Neural progenitor cell (in vitro differentiated cells): ENCODE data around the gene SETD3. TPM values are rescaled to one million over a fixed set of nuclear protein-coding genes. Genes with fewer than 3 reads are reported as not detected.

Experiments used
- DNase-seq: peaks from one replicate; pipeline ENCODE4 v3.0.0-alpha.2; 2016; ENCODE audit warnings: low spot score
- H2AFZ ChIP-seq: fragments of 200-600 bp; sonication (generic); replicated peaks from 2 replicates; pipeline ENCODE4 v1.6.1; 2016; ENCODE audit warnings: antibody characterized with exemption
- H3F3A ChIP-seq: fragments of 200-600 bp; sonication (generic); 2 replicates; pipeline ENCODE4 v1.6.1; 2016; ENCODE audit warnings: antibody characterized with exemption, low read depth
- H3K27ac ChIP-seq: fragments of 200-600 bp; sonication (generic); 2 replicates; pipeline ENCODE4 v1.5.1; 2016; ENCODE audit warnings: mild to moderate bottlenecking
- H3K27me3 ChIP-seq: fragments of 200-600 bp; sonication (generic); 2 replicates; pipeline ENCODE4 v1.6.1; 2016; ENCODE audit warnings: mild to moderate bottlenecking, moderate library complexity
- H3K36me3 ChIP-seq: fragments of 200-600 bp; sonication (generic); 2 replicates; pipeline ENCODE4 v1.5.1; 2016
- H3K4me1 ChIP-seq: fragments of 200-600 bp; sonication (generic); 2 replicates; pipeline ENCODE4 v1.6.1; 2016; ENCODE audit warnings: mixed run types
- H3K4me2 ChIP-seq: fragments of 200-600 bp; sonication (generic); 2 replicates; pipeline ENCODE4 v1.6.1; 2016
- H3K4me3 ChIP-seq: fragments of 200-600 bp; sonication (generic); 2 replicates; pipeline ENCODE4 v1.5.1; 2016
- H3K79me2 ChIP-seq: fragments of 200-600 bp; sonication (generic); 2 replicates; pipeline ENCODE4 v1.6.1; 2016; ENCODE audit warnings: low read depth
- H3K9ac ChIP-seq: fragments of 200-600 bp; sonication (generic); 2 replicates; pipeline ENCODE4 v1.6.1; 2016
- H3K9me3 ChIP-seq: fragments of 200-600 bp; sonication (generic); 2 replicates; pipeline ENCODE4 v1.5.1; 2016; ENCODE audit warnings: low read depth
- H4K20me1 ChIP-seq: fragments of 200-600 bp; sonication (generic); 2 replicates; pipeline ENCODE4 v1.6.1; 2016; ENCODE audit warnings: low read depth
- H3K27ac Mint-ChIP-seq: 3 replicates; pipeline ENCODE4 v1.8.0; 2021; ENCODE audit warnings: mixed read lengths
- H3K27me3 Mint-ChIP-seq: 2 replicates; pipeline ENCODE4 v1.8.0; 2022; ENCODE audit warnings: low read depth, mild to moderate bottlenecking, inconsistent platforms, moderate library complexity, mixed read lengths; ENCODE audit not compliant: insufficient read depth
- H3K36me3 Mint-ChIP-seq: 3 replicates; pipeline ENCODE4 v1.8.0; 2021; ENCODE audit warnings: mixed read lengths
- H3K4me1 Mint-ChIP-seq: 3 replicates; pipeline ENCODE4 v1.8.0; 2021; ENCODE audit warnings: mixed read lengths
- H3K4me3 Mint-ChIP-seq: 3 replicates; pipeline ENCODE4 v1.8.0; 2021; ENCODE audit warnings: mild to moderate bottlenecking, moderate library complexity, mixed read lengths
- H3K9me3 Mint-ChIP-seq: 3 replicates; pipeline ENCODE4 v1.8.0; 2020; ENCODE audit warnings: mixed read lengths
- EZH2 ChIP-seq: fragments of 200-600 bp; sonication (generic); IDR thresholded peaks from 2 replicates; pipeline ENCODE4 v1.6.1; 2017; ENCODE audit warnings: antibody characterized with exemption, mild to moderate bottlenecking, moderate library complexity
- EZH2phosphoT487 ChIP-seq: fragments of 200-600 bp; sonication (generic); IDR thresholded peaks from 2 replicates; pipeline ENCODE4 v1.6.1; 2017; ENCODE audit warnings: antibody characterized with exemption
- total RNA-seq: library from RNA; depleted of rRNA; stranded (reverse); fragments of >200 nt; gene quantifications from 2 replicates; pipeline ENCODE4 v1.2.3, GENCODE V29; 2015; ENCODE audit warnings: low replicate concordance
- TF ChIP-seq, protein P1 (sequence below): fragments of 200-600 bp; sonication (generic); IDR thresholded peaks from 2 replicates; pipeline ENCODE4 v1.5.1; 2017; ENCODE audit warnings: antibody characterized with exemption, mild to moderate bottlenecking

SETD3 gene
- total RNA-seq, 1 donor from 2014 or later: 68.0 TPM

DNA sequence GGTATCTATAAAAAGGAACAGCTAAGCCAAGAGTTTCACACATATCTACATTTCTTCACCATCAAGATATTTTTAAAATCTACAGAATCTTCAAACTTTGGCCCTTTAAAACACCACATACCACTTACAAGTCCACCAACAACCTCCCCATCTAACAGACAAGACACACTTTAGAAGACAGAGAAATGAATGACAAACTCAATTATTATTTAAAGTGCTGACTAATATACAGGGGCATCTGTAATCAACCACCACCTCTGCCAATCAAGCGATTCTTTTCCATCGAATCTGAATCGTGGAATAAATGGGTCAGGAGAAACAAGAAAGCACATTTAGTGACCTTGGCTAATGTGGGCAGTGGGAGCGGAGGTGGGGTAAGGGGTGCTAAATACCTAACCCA is 7.7 kb downstream of the SETD3 start:
- Histone ChIP-seq H3K4me1 (no peaks in the 10 kb centered on the region), H3K27me3 (no peaks in the 10 kb centered on the region), H3K9me3 (no peaks in the 10 kb centered on the region), H3K79me2 (peaks cover 100% of the 10 kb centered on the region), H3K27ac (no peak overlapping the region), H3F3A (peaks cover 1% of the 10 kb centered on the region), H3K4me2 (no peak overlapping the region), H2AFZ (no peak overlapping the region), H3K9ac (no peak overlapping the region), H3K4me3 (no peak overlapping the region), H3K36me3 (no peaks in the 10 kb centered on the region), H4K20me1 (peaks cover 92% of the 10 kb centered on the region)
- no peaks in the 10 kb centered on the region for H3K36me3 Mint-ChIP-seq
- no peak for DNase-seq
- no peak overlapping the region for H3K27ac Mint-ChIP-seq
- no peaks in the 10 kb centered on the region for H3K9me3 Mint-ChIP-seq
- peaks cover 18% of the 10 kb centered on the region for H3K4me1 Mint-ChIP-seq
- no peak for TF ChIP-seq EZH2phosphoT487
- no peak for TF ChIP-seq EZH2
- TF ChIP-seq, protein P1, sequence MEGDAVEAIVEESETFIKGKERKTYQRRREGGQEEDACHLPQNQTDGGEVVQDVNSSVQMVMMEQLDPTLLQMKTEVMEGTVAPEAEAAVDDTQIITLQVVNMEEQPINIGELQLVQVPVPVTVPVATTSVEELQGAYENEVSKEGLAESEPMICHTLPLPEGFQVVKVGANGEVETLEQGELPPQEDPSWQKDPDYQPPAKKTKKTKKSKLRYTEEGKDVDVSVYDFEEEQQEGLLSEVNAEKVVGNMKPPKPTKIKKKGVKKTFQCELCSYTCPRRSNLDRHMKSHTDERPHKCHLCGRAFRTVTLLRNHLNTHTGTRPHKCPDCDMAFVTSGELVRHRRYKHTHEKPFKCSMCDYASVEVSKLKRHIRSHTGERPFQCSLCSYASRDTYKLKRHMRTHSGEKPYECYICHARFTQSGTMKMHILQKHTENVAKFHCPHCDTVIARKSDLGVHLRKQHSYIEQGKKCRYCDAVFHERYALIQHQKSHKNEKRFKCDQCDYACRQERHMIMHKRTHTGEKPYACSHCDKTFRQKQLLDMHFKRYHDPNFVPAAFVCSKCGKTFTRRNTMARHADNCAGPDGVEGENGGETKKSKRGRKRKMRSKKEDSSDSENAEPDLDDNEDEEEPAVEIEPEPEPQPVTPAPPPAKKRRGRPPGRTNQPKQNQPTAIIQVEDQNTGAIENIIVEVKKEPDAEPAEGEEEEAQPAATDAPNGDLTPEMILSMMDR: no peak
- no peak overlapping the region for H3K4me3 Mint-ChIP-seq
- no peaks in the 10 kb centered on the region for H3K27me3 Mint-ChIP-seq

DNA sequence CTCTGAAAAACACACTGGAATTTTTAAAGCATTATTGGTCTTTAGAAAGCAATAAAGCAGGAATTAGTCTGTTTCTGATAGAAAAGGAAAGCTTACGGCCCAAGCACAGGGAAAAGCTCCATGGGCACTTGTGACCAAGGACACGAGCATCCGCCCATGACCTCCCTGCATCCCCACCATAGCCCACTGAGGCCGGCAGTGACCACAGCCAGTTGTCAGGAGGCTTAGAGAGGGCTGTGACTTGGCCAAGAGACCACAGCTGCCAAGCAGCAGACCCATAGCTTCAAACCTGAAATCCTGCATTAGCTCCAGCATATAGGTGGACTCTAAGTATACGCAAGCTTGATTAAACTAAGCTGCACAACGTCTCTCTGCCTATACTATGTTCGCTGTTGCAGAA is 8.9 kb downstream of the SETD3 start:
- Mint-ChIP-seq H3K4me1 (peaks cover 19% of the 10 kb centered on the region), H3K27ac (no peak overlapping the region), H3K36me3 (no peaks in the 10 kb centered on the region), H3K27me3 (no peaks in the 10 kb centered on the region), H3K9me3 (no peaks in the 10 kb centered on the region), H3K4me3 (no peak overlapping the region)
- H2AFZ ChIP-seq: no peak overlapping the region
- H3K4me3 ChIP-seq: no peak overlapping the region
- DNase-seq: no peak
- peaks cover 96% of the 10 kb centered on the region for H4K20me1 ChIP-seq
- H3K4me1 ChIP-seq: no peaks in the 10 kb centered on the region
- no peak overlapping the region for H3K4me2 ChIP-seq
- no peaks in the 10 kb centered on the region for H3F3A ChIP-seq
- no peak overlapping the region for H3K9ac ChIP-seq
- H3K27me3 ChIP-seq: no peaks in the 10 kb centered on the region
- H3K79me2 ChIP-seq: peaks cover 100% of the 10 kb centered on the region
- no peaks in the 10 kb centered on the region for H3K36me3 ChIP-seq
- TF ChIP-seq EZH2phosphoT487 (no peak), EZH2 (no peak)
- TF ChIP-seq, protein P1: no peak
- H3K9me3 ChIP-seq: no peaks in the 10 kb centered on the region
- H3K27ac ChIP-seq: no peak overlapping the region

DNA sequence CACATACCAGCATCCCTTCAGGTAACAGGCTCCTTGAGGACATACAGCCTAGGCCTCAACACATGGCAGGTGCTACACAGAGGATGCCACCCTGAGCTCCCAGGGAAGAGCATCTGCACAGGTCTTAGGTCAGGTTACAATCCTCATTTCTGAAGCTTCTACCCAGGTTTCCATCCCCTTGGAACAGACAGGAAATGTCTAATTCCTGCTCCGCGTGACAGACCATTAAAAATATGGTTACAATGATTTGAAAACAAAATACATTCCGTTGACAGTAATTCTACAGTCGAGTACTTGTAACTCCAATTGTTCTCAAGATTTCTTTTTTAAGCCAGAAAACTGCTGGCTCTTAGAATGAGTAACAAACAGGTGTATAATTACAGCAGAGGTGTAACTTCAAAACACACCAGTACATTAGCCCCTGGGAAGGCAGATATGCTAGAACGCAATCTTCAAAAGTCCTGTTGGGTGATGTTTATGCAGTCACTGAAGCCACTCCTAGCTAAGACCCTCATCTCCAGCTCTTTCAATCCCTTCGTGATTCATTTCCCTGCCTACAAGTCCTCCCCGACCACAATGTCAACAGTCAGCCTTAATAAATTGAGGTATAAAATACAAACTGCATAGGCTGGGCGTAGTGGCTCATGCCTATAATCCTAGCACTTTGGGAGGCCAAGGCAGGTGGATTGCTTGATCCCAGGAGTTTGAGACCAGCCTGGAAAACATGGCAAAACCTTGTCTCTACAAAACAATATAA is 11.6 kb downstream of the SETD3 start:
- no peak overlapping the region for H2AFZ ChIP-seq
- Mint-ChIP-seq H3K4me3 (no peak overlapping the region), H3K27me3 (no peaks in the 10 kb centered on the region), H3K4me1 (peaks cover 19% of the 10 kb centered on the region), H3K27ac (no peak overlapping the region), H3K9me3 (no peaks in the 10 kb centered on the region), H3K36me3 (no peaks in the 10 kb centered on the region)
- H3K27ac ChIP-seq: no peak overlapping the region
- H3K4me3 ChIP-seq: no peak overlapping the region
- DNase-seq: no peak
- H3K4me1 ChIP-seq: no peaks in the 10 kb centered on the region
- peaks cover 82% of the 10 kb centered on the region for H4K20me1 ChIP-seq
- H3K36me3 ChIP-seq: no peaks in the 10 kb centered on the region
- H3K27me3 ChIP-seq: no peaks in the 10 kb centered on the region
- peaks cover 91% of the 10 kb centered on the region for H3K79me2 ChIP-seq
- H3K9me3 ChIP-seq: no peaks in the 10 kb centered on the region
- no peak for TF ChIP-seq EZH2phosphoT487
- TF ChIP-seq, protein P1: no peak
- no peak for TF ChIP-seq EZH2
- H3K9ac ChIP-seq: no peak overlapping the region
- H3K4me2 ChIP-seq: no peak overlapping the region
- no peaks in the 10 kb centered on the region for H3F3A ChIP-seq
